Breast epithelium (tissue), 3 donors: ENCODE results near the gene DRAP1.

Experiments
- POLR2AphosphoS5 ChIP-seq, 3 donors: sonication (generic); formaldehyde crosslinking; IDR thresholded peaks; one replicate each; pipeline ENCODE4 v1.6.1; 2017; ENCODE audit warnings: antibody characterized with exemption in 3 of 3
- TF ChIP-seq, protein P1 (sequence below), 3 donors: fragments of 450-650 bp; IDR thresholded peaks; one replicate each; pipeline ENCODE4 v1.5.1; 2016 to 2017; ENCODE audit warnings: antibody characterized with exemption in 3 of 3, mild to moderate bottlenecking in 3 of 3, moderate library complexity in 3 of 3

DNA sequence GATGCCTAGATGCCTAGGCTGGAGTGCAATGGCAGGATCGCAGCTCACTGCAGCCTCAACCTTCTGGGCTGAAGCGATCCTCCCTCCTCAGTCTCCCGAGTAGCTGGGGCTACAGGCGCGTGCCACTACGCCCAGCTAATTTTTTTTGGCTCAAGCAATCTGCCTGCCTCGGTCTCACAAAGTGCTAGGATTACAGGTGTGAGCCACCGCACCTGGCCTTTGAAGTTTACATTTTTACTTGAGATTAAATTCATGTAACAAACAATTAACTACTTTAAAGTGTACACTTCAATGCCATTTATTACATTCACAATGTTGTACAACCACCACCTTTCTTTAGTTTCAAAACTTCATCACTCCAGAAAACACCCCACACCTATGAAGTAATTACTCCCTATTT, 15.5 kb upstream of the DRAP1 start:
- TF ChIP-seq, protein P1, sequence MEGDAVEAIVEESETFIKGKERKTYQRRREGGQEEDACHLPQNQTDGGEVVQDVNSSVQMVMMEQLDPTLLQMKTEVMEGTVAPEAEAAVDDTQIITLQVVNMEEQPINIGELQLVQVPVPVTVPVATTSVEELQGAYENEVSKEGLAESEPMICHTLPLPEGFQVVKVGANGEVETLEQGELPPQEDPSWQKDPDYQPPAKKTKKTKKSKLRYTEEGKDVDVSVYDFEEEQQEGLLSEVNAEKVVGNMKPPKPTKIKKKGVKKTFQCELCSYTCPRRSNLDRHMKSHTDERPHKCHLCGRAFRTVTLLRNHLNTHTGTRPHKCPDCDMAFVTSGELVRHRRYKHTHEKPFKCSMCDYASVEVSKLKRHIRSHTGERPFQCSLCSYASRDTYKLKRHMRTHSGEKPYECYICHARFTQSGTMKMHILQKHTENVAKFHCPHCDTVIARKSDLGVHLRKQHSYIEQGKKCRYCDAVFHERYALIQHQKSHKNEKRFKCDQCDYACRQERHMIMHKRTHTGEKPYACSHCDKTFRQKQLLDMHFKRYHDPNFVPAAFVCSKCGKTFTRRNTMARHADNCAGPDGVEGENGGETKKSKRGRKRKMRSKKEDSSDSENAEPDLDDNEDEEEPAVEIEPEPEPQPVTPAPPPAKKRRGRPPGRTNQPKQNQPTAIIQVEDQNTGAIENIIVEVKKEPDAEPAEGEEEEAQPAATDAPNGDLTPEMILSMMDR (IDR thresholded peaks at IDR 0.05), result no peak
- TF ChIP-seq POLR2AphosphoS5 (IDR thresholded peaks at IDR 0.05), result no peak
